ENCODE results near the gene S100A4.
"Not testable (repeated sequence)": the region's sequence is repeated elsewhere in the genome, so short reads cannot be mapped to it uniquely, and the experiment has no call there.

DNA sequence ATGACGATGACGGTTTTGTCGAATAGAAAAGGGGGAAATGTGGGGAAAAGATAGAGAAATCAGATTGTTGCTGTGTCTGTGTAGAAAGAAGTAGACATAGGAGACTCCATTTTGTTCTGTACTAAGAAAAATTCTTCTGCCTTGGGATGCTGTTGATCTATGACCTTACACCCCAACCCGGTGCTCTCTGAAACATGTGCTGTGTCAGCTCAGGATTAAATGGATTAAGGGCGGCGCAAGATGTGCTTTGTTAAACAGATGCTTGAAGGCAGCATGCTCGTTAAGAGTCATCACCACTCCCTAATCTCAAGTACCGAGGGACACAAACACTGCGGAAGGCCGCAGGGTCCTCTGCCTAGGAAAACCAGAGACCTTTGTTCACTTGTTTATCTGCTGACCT lies 29.9 kb upstream of the S100A4 start:
- TF ChIP-seq CTCF (IDR thresholded peaks at IDR 0.05); ZFX (IDR thresholded peaks at IDR 0.05; ENCODE audit: borderline replicate concordance): not testable (repeated sequence)

Measured in 22Rv1 (cell line).